GM18907 (cell line): ENCODE results near the gene ROCK2.
A peak's percentile ranks its signal among the peaks of the same experiment; 100 is the strongest.

Experiments used
- ATAC-seq: cut with Tn5 transposase; IDR thresholded peaks from one replicate; pipeline ENCODE4 v1.9.1; 2021; ENCODE audit warnings: mild to moderate bottlenecking, moderate library complexity; ENCODE audit not compliant: unreplicated experiment

Gene ROCK2

DNA sequence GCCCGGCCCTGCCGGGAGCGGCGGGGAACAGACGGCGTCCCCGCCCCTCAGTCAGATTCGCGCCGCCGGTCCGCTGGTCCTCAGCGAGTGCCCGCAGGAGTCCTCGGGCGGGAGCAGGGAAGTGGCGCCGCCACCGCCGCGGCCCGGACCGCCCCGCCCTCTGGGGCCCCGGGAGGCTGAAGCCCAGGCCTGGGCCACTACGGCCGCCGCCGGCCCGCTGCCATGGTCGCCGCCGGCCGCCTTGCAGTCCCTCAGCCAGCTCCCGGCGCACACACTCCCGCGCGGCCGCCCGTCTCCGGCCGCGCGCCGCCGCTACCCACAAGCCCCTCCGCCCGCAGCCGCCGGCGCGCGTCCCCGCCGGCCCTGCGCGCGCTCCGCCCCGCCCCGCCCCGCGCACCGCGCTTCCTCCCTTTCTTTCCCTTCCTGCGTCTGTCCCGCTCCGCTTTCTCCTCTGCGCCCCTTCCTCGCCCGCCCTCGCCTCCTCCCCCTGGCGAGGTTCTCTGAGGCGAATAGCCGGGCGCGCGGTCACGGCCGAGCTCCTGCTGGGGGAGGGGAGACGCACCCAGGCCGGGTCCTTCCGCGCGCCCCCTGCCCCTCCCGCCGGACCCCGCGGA lies at the start of gene ROCK2:
ROCK2 (minus strand) TSS at position 295 of the 614 bp plus-strand sequence. CDS start 500 bp downstream, outside the sequence.
- peak; percentile 66 for ATAC-seq

DNA sequence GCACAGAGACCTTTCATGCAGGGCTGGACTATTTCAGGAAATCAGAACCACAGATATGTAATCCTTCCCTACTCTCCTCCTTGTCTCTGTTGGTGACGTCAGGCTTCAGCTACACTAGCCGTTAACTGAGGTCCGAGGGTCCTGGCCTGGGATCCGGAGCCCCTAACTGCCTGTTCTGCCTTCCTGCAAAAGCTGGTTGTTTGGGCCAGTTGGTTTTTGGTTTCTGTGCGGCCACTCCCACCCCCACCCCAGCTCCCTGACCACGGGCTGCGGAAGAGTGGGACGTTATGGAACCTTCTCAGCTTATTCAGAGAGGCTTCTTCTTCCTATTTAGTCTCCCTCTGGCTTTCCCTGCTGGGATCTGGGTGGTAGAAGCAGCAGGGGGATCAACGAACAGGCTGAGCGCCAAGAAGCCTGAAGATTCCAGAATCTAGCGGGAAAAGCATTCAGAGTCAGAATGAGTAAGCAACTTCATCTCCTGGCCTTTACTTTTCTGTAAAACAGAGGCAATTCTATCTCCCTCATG lies 49.3 kb upstream of the ROCK2 start:
- ATAC-seq: no peak

DNA sequence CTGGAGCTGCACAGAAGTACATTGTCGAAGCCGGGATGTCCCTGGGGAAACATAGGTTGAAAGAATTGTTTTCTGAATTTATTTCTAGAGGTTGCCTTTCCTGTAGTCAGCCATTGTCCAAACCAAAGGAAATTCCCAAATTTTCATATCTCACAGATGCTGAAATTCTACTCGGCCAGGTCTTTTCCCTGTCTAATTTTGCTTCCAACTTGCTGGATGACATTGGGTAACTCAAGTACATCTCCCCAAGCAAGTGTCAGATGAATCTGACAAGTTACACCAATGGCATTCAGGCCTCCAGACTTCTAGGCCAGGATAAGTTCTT lies 47.5 kb upstream of the ROCK2 start:
- no peak for ATAC-seq

DNA sequence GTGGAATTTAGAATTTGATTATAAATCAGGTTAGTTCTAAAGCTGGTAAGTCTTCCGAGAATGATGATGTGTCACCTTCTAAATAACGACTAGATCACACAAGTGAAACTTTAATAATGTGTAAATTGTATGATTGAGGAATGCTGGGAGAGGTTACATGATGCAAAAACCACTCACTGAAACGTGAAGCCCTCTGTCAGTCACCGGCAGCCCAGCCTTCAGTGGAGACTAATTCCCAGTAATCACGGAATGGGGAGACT lies 45.9 kb upstream of the ROCK2 start:
- no peak for ATAC-seq

DNA sequence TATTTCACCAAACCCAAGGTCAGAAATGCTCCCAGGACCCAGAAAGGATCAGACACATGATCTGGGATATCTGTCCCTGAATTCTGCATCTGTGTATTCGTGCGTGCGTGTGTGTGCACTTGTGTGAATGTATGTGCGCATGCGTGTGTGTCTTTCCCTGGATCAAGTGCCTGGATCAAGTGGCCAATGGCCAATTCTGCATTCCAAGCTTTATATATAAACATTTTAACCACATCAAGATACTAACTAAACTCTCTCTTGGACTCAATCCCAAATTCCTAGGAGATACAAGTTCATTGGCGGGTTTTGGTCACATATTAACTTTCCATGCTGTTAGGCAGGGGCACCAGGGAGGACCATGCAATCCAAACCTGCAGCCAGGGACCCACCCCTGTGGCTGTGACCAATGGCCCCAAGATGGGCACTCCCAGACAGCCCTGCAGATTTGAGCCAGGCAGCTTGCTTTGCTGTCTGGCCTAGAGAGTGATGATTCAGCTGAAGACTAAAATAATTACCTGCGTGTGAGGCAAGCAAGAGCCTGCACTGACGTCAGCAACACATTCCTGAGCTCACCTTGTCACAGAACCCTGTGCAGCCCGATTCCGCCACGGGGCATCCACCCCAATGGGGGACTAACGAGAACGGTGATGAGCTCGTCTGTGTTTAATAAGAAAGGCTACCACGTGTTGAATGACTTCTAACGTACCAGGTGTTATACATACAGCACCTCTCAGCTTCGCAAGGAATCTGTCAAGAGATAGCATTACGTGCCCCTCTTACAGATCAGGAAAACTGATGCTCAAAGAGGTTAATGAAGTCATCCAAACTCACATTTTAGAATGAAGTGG lies 45.3 kb upstream of the ROCK2 start:
- no peak for ATAC-seq

DNA sequence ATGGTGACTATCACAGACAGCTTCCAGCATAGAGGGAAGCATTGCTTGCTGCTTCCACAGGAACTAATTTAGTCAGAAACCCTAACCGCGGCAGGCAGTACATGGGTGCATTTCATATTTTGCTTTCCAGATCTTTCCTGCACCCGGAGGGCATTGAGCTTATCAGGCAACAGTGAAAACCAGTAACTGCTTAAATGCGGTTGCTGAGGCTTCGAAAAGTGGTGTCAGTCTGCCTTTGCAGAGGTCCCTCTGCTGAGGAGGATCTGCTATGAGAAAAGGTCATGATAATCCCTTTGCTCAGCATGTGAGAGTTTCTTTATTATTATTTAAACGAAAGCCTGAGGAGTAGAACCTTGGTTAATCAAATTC lies 44.6 kb upstream of the ROCK2 start:
- no peak for ATAC-seq

DNA sequence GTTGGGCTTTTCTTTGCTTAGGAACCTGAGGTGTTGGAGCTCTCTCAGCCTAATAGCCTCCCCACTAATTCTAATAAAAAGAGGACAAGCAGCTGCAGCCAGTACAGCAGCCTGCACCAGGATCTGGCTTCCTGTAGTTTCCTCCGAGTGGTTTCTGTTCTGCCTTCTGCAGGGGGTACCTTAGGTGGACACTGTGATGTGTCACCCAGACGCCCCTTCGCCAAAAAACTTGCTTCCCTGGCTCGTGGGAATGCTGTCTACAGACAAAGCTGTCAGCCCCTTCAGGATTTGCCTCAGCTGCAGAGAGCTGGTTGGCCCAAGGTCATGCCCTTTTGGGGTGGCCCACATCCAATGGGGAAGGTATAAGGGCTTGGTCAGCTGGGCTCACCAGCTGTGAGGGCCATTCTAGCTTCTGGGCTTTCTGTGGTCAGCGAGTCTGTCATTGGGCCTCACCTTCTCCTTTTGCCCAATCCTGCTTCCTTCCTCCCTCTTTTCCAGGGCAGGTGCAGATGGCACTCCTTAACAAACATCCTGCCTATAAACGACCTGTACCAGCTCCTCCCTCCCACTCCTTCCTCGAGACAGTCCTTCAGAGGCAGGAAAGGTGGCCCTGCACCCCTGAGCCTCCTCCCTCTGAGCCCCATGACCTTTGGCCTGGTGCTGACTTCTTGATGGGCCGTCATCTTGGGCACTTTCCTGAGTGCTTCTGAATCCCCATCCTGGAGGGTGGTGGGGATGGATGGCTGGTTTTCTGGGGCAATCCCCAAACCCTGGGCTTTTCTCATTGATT lies 44.0 kb upstream of the ROCK2 start:
- no peak for ATAC-seq

DNA sequence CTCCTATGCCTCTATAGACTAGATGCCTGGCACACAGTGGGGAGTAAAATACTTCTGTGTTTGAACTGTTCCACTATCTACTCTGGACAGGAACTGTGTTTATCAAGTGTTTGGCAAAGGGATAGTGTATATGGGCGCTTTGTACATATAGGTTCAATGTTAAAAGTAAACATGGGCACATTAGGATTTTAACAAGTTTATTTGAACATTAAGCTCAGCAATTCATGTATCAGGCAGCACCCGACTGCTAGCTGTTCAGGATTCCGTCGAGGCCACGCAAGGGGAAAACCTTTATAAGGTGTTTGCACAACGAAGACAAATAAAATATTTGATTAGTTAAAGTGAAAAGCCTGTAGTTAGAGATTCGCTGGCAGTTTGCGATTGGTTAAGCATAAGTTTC lies 43.4 kb upstream of the ROCK2 start:
- ATAC-seq: no peak

DNA sequence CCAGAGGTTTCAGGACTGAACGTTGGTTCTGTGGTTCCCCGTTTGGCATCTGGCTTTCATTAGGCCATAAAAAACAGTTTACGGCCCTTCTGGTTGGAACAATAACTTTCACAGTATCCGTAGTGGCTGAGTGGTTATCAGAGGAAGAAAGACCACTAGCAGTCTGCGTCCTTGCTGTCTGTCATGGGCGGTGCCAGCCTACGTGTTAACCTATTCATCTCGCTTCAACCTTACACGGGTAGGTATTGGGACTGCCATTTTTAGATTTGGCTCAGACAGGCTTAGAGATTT lies 42.6 kb upstream of the ROCK2 start:
- no peak for ATAC-seq

DNA sequence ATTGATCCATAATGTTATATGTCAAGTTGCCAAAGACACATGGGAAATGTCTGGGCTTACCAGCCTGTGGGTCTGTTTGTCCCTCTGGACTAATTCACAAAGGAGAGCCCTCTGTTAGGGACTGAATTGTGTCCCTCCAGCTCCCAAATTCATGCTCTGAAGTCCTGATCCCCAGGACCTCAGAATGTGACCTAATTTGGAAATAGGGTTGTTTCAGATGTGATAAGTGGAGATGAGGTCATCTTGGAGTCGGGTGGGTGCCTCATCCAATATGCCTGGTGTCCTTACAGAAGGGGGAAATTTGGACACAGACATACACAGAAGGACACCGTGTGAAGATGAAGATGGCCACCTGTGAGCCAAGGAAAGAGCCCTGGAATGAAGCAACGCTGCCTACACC lies 41.4 kb upstream of the ROCK2 start:
- ATAC-seq: no peak

DNA sequence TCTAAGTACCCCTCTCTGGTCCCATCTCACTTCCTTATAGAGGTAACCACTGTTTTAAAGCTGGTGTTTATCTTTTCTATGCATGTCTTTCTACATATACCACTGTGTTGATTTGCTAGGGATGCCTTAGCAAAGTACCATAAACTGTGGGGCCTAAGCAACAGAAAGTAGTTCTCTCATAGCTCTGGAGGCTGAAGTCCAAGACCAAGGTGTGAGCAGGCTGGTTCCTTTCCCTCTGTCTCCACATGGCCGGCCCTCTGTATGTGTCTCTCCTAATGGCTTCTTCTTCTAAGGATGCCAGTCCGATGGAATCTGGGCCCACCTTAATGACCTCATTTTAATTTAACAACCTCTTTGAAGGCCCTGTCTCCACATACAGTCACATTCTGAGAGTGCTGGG lies 40.8 kb upstream of the ROCK2 start:
- no peak for ATAC-seq

DNA sequence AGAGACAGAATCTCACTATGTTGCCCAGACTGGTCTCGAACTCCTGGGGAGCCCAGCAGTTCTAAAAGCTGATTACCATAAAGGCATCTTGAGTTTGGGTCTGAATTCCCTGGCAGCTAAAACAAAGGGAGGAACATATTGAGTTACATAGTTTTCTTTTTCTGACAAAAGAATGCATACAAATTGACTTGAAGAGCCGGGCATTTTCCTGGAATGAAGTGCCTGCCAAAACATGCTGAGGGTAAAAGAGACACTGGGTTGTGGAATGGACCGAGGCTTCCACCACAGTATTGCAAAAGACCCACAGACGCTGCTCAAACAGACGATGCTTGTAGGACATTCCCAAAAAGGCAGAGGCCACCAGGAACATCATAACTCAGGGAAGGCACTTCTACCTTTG lies 35.1 kb upstream of the ROCK2 start:
- ATAC-seq: no peak

DNA sequence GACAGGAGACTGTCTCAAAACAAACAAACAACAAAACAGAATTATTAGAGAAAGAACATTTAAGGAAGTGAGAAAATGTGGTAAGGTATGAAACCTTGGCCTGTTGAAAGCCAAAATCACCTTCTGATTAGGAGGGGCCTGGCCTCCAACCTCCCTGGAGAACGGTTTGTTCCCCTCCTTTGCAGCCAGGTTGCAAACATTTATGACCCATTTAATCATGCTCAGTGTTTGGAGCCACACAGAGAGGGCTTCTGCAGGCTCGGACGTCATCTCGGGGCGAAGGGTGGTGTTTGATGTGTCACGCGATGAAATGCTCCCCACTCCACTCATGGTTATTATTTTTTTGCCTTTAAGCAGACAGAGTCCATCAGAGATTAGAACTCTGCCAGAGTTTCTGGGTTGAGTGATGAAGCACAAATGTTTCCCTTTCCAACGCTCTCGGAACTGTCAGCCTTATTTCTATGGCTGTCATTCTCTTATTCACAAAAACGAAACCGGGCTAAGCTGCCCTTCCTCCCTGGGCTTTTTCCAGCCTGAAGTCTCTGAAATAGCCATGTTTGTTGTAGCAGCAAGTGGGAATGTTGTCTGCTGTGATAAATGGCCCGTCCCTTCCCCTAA lies 33.6 kb upstream of the ROCK2 start:
- peak; percentile 92 for ATAC-seq

DNA sequence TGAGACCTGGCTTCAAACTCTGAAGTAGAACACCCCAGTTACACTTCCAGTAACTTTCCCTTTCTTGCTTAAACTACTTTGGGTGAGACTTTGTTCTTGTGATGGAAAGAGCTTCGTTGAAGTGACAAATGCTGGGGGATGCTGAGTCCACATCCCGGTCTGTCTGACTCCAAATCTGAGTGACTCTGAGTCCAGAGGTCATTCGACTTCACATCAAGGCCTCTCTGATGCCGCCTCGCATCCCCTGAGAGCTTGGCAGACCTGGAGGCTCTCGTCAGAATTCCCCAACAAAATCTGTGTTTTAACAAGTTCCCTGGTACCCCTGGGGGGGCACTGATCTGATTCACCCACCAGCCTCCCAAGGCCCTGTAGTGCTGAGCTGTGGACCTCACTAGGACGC lies 31.6 kb upstream of the ROCK2 start:
- no peak for ATAC-seq

DNA sequence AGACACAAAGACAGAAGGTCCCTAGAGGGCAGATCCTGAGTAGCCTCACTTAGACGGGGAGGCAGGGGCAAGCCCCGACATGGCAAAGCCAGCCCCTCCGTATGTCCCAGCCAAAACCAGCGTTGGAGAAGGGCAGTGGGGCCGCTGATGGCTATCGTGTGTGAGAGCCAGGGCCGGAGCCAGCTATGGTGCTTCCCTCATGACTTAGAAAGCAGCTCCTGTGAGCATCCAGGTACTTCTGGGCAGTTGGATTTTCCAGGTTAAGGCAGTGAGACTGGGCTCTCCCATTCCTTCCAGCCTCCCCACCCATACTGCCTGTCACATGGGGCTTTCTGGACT lies 31.2 kb upstream of the ROCK2 start:
- ATAC-seq: no peak

DNA sequence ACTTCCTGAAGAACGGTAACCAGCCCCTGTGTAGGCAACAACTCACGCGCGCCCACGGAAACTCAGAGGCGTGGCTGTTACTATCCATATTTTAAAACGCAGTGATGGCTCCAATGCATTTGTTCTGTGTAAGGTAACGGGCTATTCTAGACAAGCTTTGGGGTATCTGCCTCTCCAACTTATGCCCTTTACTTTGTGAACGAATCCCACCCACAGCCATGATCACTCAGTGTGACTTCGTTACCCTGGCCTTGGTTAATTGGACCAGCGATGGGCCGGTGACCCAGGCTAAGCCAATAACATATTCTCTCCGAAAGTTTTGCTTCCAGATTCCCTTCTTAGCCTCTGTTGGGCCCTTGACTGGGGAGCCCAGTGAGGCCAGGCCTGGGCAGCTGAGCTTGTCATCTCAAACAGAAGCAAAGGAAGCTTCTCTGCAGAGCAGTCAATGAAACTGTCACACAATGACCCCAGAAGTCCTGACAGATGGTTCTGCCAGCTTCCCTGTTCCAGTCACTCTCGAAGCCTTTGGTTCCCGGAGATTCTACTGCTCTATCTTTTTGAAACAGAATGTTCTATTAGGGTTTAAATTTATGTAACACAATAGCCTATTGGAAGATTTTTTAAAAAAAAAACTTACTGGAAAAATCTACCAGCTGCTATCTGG lies 30.7 kb upstream of the ROCK2 start:
- no peak for ATAC-seq

DNA sequence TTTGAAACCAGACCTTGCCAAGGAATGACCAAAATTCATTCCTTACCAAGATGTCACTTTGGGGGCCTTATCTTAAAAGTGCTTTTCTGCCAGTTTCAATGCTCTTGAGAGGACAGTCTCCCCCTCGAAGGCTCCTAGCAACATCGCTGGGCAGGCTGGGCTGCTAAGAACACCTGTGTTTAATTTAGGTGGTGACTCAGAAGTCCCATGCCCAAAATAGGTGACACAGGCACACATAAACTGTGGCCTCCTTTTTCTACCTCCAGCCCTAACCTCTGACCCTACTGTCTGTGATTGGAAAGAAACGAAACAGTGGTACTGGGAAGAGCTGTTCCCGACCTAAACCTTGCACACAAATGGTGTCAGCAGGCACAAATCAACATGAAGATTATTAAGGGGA lies 28.7 kb upstream of the ROCK2 start:
- no peak for ATAC-seq

DNA sequence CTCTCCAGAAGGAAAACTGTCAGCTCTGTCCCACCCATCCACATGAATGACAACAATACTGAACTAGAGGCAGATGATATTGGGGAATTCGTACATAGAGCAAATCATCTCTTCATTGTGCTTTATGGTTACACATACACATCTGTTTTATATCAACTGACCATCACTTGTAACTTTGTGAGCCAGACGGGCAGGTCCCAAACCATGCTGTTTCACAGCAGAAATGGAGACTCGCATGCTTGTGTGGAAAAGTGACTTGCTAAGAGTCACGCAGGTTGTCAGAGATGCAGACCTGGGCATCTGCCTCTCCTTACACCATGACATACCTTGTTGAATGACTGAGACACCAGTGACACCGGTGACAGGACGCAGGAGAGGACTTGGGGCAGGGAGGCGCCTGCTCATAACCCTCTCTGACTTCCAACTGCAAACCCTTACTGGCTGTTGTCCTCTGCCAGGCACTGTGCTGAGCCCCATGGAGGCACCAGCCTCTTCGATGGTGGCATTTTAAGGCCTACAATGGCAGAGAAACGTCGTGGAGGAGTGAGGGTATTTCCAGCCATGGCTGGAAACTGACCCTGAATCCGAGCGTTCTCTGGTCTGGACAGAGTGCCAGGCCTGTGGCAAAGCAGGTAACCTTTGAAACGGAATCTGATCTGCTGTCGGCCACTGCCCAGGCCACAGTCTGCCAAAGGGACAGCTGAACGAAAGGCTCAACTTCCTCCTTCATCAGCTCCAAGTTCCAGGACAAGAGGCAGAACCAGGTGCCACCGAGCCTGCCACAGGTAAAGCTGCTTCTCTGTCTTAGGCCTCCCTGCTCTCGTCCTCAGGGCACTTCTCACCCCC lies 26.9 kb upstream of the ROCK2 start:
- ATAC-seq: no peak

DNA sequence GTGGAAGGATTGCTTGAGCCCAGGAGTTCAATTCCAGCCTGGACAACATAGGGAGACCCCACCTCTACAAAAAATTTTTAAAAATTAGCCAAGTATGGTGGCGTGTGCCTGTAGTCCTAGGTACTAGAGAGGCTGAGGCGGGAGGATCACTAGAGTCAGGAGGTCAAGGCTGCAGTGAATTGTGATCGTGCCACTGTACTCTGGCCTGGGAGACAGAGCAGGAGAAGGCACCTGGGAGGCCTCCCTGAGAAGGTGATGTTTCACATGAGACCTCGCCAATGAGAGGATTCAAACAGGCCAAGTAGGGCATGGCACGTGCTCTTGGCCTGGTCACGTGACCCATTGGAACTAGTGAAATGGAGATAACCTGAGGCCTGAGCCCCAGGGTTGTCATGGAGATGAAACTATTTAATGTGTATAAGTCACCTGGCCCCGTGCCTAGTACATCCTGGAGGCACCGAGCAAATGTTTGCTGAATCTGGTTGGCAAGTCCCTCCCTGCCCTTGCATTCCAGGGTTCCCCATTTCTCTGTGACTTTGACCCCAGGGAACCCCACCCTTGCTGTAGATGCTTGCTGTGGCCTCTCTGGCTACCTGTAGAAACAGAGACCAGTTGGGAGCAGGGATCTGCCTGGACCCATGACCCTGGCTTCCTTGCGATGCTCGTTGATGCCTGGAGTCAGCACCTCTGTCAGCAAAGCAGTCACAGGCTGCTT lies 26.1 kb upstream of the ROCK2 start:
- no peak for ATAC-seq

DNA sequence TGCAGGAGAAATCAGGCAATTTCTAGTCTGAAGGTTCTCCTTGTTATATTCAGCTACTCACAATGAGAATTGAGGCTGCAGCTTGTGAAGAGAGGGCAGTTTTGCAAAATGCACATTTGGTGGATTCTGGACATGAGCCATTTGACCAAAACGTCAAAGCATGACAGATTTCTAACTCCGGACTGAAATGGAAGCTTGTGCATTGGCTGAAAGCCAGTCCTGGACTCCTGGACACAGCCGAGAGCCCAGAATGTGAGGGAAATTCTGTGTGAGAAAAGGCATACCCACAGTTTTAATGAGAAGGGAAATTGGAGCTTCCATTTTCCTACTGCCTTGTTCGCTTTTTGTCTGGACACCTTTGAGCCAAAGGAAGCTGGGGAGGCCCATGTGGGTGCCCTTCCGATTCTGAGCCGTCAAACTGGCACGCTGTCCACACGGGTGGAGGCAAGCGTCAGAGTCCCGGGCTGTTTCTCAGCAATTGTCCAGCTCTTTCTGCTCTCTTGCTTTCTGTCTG lies 23.7 kb upstream of the ROCK2 start:
- ATAC-seq: no peak
